ENCODE measurements around the gene FLRT2.

The FLRT2 gene

DNA sequence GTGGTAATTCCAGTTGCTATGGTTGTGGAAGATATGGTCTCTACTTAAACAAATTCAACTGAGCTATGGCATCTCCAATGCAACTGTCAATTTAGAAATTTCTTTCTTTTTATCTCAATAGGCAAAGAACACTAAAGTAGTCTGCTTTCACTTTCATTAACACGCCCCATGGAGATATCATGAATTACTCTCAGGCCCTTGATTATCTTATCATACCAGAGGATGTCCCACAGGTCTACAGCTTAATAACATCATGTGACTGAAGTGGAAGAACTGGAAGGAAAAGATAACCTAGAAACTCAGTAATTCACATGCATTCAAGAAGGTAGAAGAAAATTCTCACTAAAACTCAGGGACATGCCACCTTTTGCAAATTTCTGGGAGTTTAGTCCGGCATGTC, 114.3 kb downstream of the FLRT2 start:
- in situ Hi-C loops (cut with HindIII; ENCODE audit: low sequenced_read_pairs): no loop called here

DNA sequence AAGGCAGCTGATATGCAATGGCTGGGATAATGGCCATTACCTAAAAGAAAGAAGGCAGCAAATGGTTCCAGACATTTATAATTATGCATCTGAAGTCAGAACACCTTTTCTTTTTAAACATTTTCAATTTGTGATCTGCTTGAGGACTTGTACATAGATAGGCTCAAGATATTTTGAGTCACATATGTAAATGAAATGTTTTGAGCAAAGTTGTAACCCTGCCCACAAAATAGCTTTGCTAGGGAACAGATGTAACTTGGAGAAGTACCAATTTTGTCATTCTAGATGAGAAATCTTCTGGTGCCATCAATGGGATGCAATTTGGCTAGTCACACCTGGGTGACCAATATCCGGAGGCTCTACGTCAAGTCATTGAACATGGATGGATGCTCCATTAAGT, 123.1 kb downstream of the FLRT2 start:
- in situ Hi-C loops (cut with HindIII; ENCODE audit: low sequenced_read_pairs): no loop called here

DNA sequence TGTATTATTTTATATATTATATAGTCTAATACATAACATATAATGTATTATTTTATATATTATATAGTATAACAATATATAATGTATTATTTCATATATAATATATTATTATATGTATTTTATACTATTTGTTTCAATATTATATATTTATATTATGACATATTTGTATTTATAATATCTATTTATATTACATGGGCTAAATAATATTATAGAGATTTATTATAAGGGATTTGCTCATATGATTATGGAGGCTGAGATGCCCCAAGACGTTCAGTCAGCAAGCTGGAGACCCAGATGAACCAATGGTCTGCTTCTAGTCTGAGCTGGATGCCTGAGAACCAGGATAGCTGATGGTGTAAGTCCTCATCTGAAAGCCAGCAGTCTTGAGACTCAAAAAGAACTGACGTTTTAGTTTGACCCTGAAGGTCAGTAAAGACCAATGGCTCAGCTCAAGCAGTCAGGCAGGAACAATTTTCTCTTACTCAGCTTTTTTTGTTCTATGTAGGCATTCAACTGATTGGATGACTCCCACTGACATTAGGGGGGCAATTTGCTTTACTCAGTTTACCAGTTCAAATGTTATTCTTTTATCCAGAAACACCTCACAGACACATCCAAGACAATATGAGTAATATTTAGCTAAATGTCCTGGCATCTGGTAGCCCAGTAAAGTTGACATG, 130.4 kb downstream of the FLRT2 start:
- in situ Hi-C loops (cut with HindIII; ENCODE audit: low sequenced_read_pairs): no loop called here

DNA sequence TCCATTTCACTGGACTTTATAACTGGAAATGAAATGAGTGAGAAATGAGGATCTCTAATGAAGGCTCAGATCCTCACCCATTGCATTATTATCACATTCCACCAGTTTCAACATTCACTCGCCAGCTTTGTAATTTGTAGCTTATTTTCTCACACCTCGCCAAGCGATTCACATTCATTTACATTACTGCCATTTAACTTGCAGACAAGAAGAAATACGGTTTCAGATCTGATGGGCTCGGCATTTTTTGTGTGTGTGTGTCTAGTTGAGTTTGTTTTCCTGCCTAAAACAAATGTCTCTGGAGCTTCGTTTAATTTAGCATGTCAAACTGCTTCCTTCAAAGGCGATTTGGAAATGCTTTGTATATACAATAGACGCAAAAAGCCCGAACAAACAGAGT, 132.2 kb downstream of the FLRT2 start:
- in situ Hi-C loops (cut with HindIII; ENCODE audit: low sequenced_read_pairs): no loop called here

DNA sequence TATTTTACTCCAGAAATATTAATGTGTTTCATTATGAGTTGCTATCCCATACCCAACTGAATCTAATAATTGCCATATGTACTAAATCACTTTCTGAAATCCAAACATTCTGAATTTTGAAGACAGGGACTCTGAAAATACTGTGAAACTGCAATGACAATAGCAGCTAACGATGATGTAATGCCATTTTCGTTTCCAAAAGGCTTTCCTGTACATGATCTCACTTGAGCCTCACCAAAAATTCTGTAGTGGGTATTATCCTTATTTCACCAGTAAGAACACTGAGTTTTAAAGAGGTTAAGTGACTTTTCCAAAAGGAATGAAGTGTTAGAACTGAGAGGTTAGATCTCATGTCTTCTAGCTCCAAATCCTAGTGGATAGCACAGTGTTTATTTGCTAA, 133.3 kb downstream of the FLRT2 start:
- in situ Hi-C loops (cut with HindIII; ENCODE audit: low sequenced_read_pairs): no loop called here

DNA sequence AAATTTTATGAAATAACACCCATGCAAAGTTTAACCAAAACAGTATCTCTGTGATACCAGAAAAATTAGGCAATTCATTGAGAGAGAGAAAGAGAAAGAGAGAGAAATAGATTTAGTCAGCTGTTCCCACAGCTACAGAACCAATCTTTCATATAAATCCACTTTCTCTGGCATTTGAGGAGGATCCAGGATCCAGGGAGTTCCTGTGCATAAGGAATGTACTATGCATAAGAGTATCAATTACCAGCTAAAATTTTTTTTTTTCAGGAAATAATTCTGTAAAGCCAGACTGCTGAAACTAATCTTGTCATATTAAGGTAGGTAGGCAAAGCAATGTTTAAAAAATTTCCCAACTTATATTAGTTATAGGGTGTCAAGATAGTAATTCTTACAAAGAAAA, 133.7 kb downstream of the FLRT2 start:
- in situ Hi-C loops (cut with HindIII; ENCODE audit: low sequenced_read_pairs): no loop called here

DNA sequence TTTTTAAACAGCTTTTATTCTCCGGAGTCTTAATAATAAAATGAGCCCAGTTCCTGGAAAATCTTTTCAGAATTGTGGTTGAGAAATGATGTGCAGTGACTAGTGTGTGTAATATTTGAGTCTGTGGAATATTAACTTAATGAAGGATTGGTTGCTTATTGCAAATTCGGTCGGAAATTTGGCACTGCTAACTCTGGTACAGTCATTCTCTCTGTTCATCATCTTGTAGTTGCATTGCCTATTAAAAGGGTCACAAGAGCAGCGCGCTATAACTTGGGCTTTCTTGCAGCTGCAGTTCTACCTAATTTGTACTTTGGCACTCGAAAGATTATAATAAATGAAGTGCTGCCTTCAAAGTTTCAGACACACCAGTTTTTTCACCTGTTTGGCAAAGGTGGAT, 146.0 kb downstream of the FLRT2 start:
- in situ Hi-C loops (cut with HindIII; ENCODE audit: low sequenced_read_pairs): no loop called here

DNA sequence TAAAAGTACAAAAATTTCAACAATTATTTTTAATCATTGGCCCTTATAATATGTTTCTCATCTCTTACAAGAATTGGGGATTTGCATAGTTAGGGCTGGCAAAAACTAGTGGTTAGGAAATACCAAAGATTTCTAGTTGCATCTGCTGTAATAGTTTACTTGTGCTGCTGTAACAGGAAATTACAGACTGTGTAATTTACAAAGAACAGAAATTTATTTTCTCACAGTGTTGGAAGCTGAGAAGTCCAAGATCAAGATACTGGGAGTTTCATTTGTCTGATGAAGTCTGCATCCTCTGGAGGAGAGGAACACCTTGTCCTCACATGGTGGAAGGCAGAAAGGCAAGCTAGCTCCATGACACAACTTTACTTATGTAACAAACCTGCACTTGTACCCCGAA, 157.0 kb downstream of the FLRT2 start:
- in situ Hi-C loops (cut with HindIII; ENCODE audit: low sequenced_read_pairs): no loop called here

DNA sequence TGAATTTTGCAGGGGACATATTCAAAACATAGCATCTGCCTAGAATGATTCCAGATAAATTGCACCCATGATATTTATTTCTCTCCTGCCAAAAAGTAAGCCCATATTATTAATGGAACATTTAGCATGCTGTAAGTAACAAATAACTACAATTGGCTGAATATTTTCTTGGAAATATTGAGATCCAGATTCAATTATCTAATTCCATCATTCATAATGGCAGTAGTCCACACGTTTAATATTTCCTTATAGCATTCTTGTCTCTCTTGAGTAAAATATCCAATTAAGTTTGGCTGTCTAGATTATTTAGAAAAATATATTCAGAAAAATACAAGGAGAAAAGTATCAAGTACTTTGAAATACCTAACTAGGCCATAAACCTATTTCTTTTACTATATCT, 157.5 kb downstream of the FLRT2 start:
- in situ Hi-C loops (cut with HindIII; ENCODE audit: low sequenced_read_pairs): no loop called here

DNA sequence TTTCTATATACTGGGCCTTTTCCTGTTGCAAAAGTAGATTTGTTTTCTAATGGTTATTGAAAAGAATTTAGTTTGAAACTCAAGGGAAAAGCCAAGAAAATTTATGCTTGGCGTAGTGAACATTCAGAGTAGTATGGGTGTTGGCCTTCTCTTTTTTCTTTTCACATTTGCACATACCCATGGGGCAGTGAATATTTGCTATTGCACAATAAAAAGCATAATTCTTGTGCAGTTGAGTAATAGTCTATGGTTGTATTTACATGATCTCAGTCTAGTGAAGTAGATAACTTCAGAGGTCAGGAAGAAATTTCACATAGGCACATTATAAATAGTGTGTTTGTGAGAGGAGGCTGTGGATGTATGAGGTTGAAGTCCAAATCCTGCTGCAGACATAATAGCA, 158.1 kb downstream of the FLRT2 start:
- in situ Hi-C loops (cut with HindIII; ENCODE audit: low sequenced_read_pairs): no loop called here

DNA sequence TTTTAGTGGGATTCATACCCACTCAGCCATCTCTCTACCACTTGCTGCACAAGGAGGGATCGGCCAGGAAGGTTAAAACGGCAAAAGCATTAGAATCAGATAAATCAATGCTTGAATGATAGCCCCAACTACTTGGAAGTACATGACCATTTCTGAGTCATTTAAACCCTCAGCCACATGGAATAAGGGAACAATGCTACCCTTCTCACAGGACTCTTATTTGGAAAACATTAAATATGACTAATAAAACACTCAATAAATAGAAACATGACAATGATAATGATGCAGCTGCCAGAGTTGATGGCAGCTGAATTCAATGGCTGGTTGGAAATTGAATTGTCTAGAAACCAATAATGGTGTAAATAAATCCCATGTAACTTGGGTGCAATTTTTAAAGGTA, 165.4 kb downstream of the FLRT2 start:
- in situ Hi-C loops (cut with HindIII; ENCODE audit: low sequenced_read_pairs): no loop called here

DNA sequence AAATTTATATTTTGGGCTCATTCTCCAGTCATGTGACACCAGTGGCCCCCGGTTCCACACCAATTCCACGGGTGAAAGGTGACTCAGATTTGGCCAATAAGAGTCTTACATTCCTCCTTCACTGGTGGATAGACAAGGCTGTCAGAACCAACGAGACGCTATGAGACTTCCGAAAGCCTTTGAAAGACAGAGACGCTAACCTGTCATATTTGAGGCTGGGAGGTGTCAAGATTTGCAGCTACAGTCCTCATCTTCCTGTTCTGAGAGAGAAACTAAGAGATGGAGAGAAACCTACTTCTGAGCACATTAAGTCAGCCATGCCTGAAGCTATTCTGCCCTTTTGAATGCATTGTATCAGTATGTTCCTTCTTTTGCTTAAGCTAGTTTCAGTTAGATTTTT, 171.2 kb downstream of the FLRT2 start:
- in situ Hi-C loops (cut with HindIII; ENCODE audit: low sequenced_read_pairs): no loop called here

DNA sequence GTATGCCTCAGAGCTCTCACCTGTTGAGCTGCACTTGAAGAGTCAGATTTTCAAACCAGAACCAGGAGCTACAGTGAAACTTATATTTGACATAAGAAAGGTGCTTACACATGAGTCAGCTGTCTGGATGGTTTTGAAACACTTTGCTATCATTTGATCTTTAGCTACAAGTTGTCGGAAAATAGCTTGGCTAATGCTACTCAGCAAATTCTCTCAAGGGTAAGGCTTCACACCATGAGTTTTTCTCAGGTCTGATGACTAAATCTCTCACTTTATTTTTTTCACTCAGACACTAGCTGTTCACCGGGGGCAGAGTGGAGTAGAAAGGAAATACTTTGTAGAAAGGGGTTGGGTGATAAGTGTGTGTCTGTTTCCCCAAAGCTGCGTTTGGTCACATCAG, 171.8 kb downstream of the FLRT2 start:
- in situ Hi-C loops (cut with HindIII; ENCODE audit: low sequenced_read_pairs): no loop called here

DNA sequence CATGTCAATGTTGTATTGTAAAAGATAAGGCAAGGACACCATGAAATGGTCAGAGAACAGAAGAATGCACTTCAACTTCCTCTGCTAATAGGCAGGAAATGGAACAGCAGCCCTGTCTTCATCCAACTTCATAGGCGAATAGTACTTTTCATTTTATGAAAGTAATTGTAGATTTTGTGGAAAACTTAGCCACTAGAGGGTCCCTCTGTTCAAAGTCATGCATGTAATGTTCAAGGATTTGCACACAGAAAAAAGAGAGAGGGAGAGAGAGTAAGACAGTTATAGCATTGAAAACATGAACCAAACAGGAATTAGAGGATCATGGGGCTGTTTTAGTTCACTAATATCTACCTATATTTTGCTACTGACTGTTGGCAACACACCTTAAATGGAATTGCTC, 172.2 kb downstream of the FLRT2 start:
- in situ Hi-C loops (cut with HindIII; ENCODE audit: low sequenced_read_pairs): no loop called here

DNA sequence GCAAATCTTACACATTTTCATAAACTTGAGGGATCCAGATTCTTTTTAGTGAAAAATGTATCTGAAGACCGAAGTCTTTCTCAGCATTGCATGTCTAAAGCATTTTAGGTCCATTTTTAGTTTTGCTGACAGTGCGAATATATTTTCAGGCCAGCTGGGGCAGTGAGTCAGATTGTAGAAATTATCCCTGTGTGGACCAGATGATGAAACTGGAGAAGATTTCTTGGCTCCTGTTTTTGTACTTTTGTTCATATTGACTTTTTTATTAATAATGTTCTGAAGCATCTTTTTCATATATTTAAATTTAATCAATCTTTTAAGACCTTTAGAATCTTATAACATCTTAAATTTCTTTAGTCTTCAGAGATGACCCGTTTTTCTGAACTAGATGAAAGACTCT, 173.1 kb downstream of the FLRT2 start:
- in situ Hi-C loops (cut with HindIII; ENCODE audit: low sequenced_read_pairs): no loop called here
